Mononuclear cell (primary cell): ENCODE measurements around the gene SAMD14. TPM values are rescaled to one million over a fixed set of nuclear protein-coding genes. Genes with fewer than 3 reads are reported as not detected.
A peak's percentile ranks its signal among the peaks of the same experiment; 100 is the strongest.

Experiments used
- H3K27me3 ChIP-seq: 2 replicates; pipeline ENCODE4 v1.6.0; 2011; ENCODE audit warnings: low read length, control low read depth; ENCODE audit not compliant: insufficient read depth
- H3K4me1 ChIP-seq: 2 replicates; pipeline ENCODE4 v1.5.1; 2011; ENCODE audit warnings: mild to moderate bottlenecking, low read length, control low read depth; ENCODE audit not compliant: insufficient read depth
- H3K4me3 ChIP-seq: 2 replicates; pipeline ENCODE4 v1.5.1; 2011; ENCODE audit warnings: mild to moderate bottlenecking, low read length, moderate library complexity
- H3K9me3 ChIP-seq: 2 replicates; pipeline ENCODE4 v1.5.1; 2011; ENCODE audit warnings: low read depth, mild to moderate bottlenecking, control low read depth, low read length
- total RNA-seq: library from RNA; depleted of rRNA; stranded (reverse); fragments of >200 nt; gene quantifications from one replicate; pipeline ENCODE4 v1.2.3, GENCODE V29; 2012

Gene SAMD14
- total RNA-seq, 1 donor = 0.63 TPM

- H3K9me3 ChIP-seq = no peaks in the 10 kb centered on the region
- H3K27me3 ChIP-seq = no peaks in the 10 kb centered on the region
- H3K4me3 ChIP-seq = no peak overlapping the region
- H3K4me1 ChIP-seq = peaks cover 9% of the 10 kb centered on the region
Observed at GRCh38 chr17:50169121-50169764, 39.3 kb upstream of the SAMD14 start.

- no peak overlapping the region for H3K4me3 ChIP-seq
- H3K9me3 ChIP-seq = no peaks in the 10 kb centered on the region
- peaks cover 14% of the 10 kb centered on the region for H3K4me1 ChIP-seq
Observed at GRCh38 chr17:50168319-50168718, 38.4 kb upstream of the SAMD14 start.

GRCh38 chr17:50167371-50167770 is 37.4 kb upstream of the SAMD14 start:
- Histone ChIP-seq H3K4me3 (no peak overlapping the region), H3K4me1 (peaks cover 18% of the 10 kb centered on the region), H3K27me3 (no peaks in the 10 kb centered on the region), H3K9me3 (no peaks in the 10 kb centered on the region)

More at GRCh38 chr17:50168319-50168718, 38.4 kb upstream of the SAMD14 start:
- no peaks in the 10 kb centered on the region for H3K27me3 ChIP-seq

- no peaks in the 10 kb centered on the region for H3K27me3 ChIP-seq
- H3K9me3 ChIP-seq = no peaks in the 10 kb centered on the region
- H3K4me3 ChIP-seq = no peak overlapping the region
- peaks cover 25% of the 10 kb centered on the region for H3K4me1 ChIP-seq
Observed at GRCh38 chr17:50166518-50167181, 36.7 kb upstream of the SAMD14 start.

GRCh38 chr17:50165867-50166517 is 36.0 kb upstream of the SAMD14 start, which contains the start of gene SGCA:
Gene SGCA, plus strand, starts transcription at chr17:50166005. Its CDS starts 36 bp downstream, at chr17:50166041.
- no peak within 1 kb of the TSS for H3K4me3 ChIP-seq
- H3K27me3 ChIP-seq = no peaks in the 10 kb centered on the region
- H3K9me3 ChIP-seq = no peaks in the 10 kb centered on the region
- peaks cover 31% of the 10 kb centered on the region for H3K4me1 ChIP-seq

- H3K4me3 ChIP-seq = no peak overlapping the region
- no peaks in the 10 kb centered on the region for H3K27me3 ChIP-seq
- no peaks in the 10 kb centered on the region for H3K9me3 ChIP-seq
- H3K4me1 ChIP-seq = peaks cover 34% of the 10 kb centered on the region
Observed at GRCh38 chr17:50165466-50165865, 35.5 kb upstream of the SAMD14 start.

- no peaks in the 10 kb centered on the region for H3K27me3 ChIP-seq
- peaks cover 34% of the 10 kb centered on the region for H3K4me1 ChIP-seq
- H3K9me3 ChIP-seq = no peaks in the 10 kb centered on the region
- H3K4me3 ChIP-seq = no peak overlapping the region
Observed at GRCh38 chr17:50165066-50165465, 35.1 kb upstream of the SAMD14 start.

- Histone ChIP-seq H3K4me3 (no peak overlapping the region), H3K4me1 (peaks cover 34% of the 10 kb centered on the region), H3K27me3 (no peaks in the 10 kb centered on the region), H3K9me3 (no peaks in the 10 kb centered on the region)
Observed at GRCh38 chr17:50164697-50164988, 34.7 kb upstream of the SAMD14 start.

- H3K4me1 ChIP-seq = peaks cover 31% of the 10 kb centered on the region
- H3K27me3 ChIP-seq = no peaks in the 10 kb centered on the region
- H3K4me3 ChIP-seq = no peak overlapping the region
- H3K9me3 ChIP-seq = no peaks in the 10 kb centered on the region
Observed at GRCh38 chr17:50163843-50164696, 34.1 kb upstream of the SAMD14 start.

GRCh38 chr17:50162466-50163254 is 32.7 kb upstream of the SAMD14 start:
- Histone ChIP-seq H3K27me3 (no peaks in the 10 kb centered on the region), H3K4me1 (peaks cover 33% of the 10 kb centered on the region), H3K4me3 (no peak overlapping the region), H3K9me3 (no peaks in the 10 kb centered on the region)

- no peaks in the 10 kb centered on the region for H3K9me3 ChIP-seq
- H3K4me1 ChIP-seq = peaks cover 34% of the 10 kb centered on the region
- no peaks in the 10 kb centered on the region for H3K27me3 ChIP-seq
- no peak overlapping the region for H3K4me3 ChIP-seq
Observed at GRCh38 chr17:50161911-50162288, 31.9 kb upstream of the SAMD14 start.

- H3K27me3 ChIP-seq = no peaks in the 10 kb centered on the region
- peak overlapping the region; percentile 37 for H3K4me3 ChIP-seq
- H3K9me3 ChIP-seq = no peaks in the 10 kb centered on the region
- H3K4me1 ChIP-seq = peaks cover 34% of the 10 kb centered on the region
Observed at GRCh38 chr17:50161023-50161910, 31.3 kb upstream of the SAMD14 start.

- no peak overlapping the region for H3K4me3 ChIP-seq
- H3K27me3 ChIP-seq = no peaks in the 10 kb centered on the region
- peaks cover 55% of the 10 kb centered on the region for H3K4me1 ChIP-seq
- H3K9me3 ChIP-seq = no peaks in the 10 kb centered on the region
Observed at GRCh38 chr17:50157891-50158290, 27.9 kb upstream of the SAMD14 start.
